HS-5 (cell line): ENCODE measurements around the gene NDUFV2.
"Not testable (repeated sequence)": the region's sequence is repeated elsewhere in the genome, so short reads cannot be mapped to it uniquely, and the experiment has no call there.

Experiments
- DNase-seq: peaks from one replicate; pipeline ENCODE4 v3.0.0-alpha.2; 2012; ENCODE audit warnings: low read depth

The NDUFV2 gene

GRCh38 chr18:9153256-9153655 is 50.8 kb downstream of the NDUFV2 start:
- no peak for DNase-seq

- DNase-seq: no peak
These were observed 54.2 kb downstream of the NDUFV2 start for GRCh38 chr18:9156604-9157249.

GRCh38 chr18:9157806-9158205 is 55.3 kb downstream of the NDUFV2 start:
- no peak for DNase-seq

- DNase-seq: no peak
These were observed 57.5 kb downstream of the NDUFV2 start for GRCh38 chr18:9160014-9160413.

GRCh38 chr18:9162663-9163062 is 60.2 kb downstream of the NDUFV2 start:
- not testable (repeated sequence) for DNase-seq

GRCh38 chr18:9164149-9164548 is 61.6 kb downstream of the NDUFV2 start:
- DNase-seq: not testable (repeated sequence)

- DNase-seq: not testable (repeated sequence)
These were observed 63.4 kb downstream of the NDUFV2 start for GRCh38 chr18:9165883-9166282.

- not testable (repeated sequence) for DNase-seq
These were observed 67.0 kb downstream of the NDUFV2 start for GRCh38 chr18:9169515-9169914.

- not testable (repeated sequence) for DNase-seq
These were observed 69.4 kb downstream of the NDUFV2 start for GRCh38 chr18:9171919-9172318.

GRCh38 chr18:9172506-9173127 is 70.1 kb downstream of the NDUFV2 start:
- no peak for DNase-seq

GRCh38 chr18:9173770-9174233 is 71.3 kb downstream of the NDUFV2 start:
- no peak for DNase-seq

GRCh38 chr18:9174302-9174701 is 71.8 kb downstream of the NDUFV2 start:
- no peak for DNase-seq

- DNase-seq: no peak
These were observed 72.6 kb downstream of the NDUFV2 start for GRCh38 chr18:9175115-9175514.

- DNase-seq: no peak
These were observed 74.5 kb downstream of the NDUFV2 start for GRCh38 chr18:9177031-9177430.

GRCh38 chr18:9177466-9177865 is 75.0 kb downstream of the NDUFV2 start:
- DNase-seq: no peak

GRCh38 chr18:9178557-9178956 is 76.1 kb downstream of the NDUFV2 start:
- DNase-seq: no peak

GRCh38 chr18:9181275-9181674 is 78.8 kb downstream of the NDUFV2 start:
- DNase-seq: no peak

- DNase-seq: no peak
These were observed 80.4 kb downstream of the NDUFV2 start for GRCh38 chr18:9182852-9183399.
